Right atrium auricular region (tissue), 2 donors: Measurements from ENCODE around the gene DHX35. TPM values are rescaled to one million over a fixed set of nuclear protein-coding genes. Genes with fewer than 3 reads are reported as not detected.

Experiments
- DNase-seq: peaks from one replicate; pipeline ENCODE4 v3.0.0-alpha.2; 2019; ENCODE audit warnings: low spot score
- H3K27ac ChIP-seq, 2 donors: fragments of 200-600 bp; sonication (generic); 1 replicate in 1 of 2; 2 replicates in 1 of 2; pipeline ENCODE4 v1.5.1; 2016 to 2019
- H3K27me3 ChIP-seq, 2 donors: fragments of 200-600 bp; sonication (generic); one replicate each; pipeline versions ENCODE4 v1.5.1 to v1.6.0; 2017 to 2019
- H3K36me3 ChIP-seq: fragments of 200-600 bp; sonication (generic); one replicate; pipeline ENCODE4 v1.5.1; 2016
- H3K4me1 ChIP-seq, 2 donors: fragments of 200-600 bp; sonication (generic); one replicate each; pipeline versions ENCODE4 v1.5.1 to v1.6.0; 2017 to 2019
- H3K4me3 ChIP-seq, 2 donors: fragments of 200-600 bp; sonication (generic); 1 replicate in 1 of 2; 2 replicates in 1 of 2; pipeline ENCODE4 v1.5.1; 2017 to 2019; ENCODE audit warnings: mild to moderate bottlenecking in 1 of 2, moderate library complexity in 1 of 2
- H3K9me3 ChIP-seq, 2 donors: fragments of 200-600 bp; sonication (generic); one replicate each; pipeline ENCODE4 v1.5.1; 2019
- CTCF ChIP-seq, 2 donors: fragments of 200-600 bp; sonication (generic); IDR thresholded peaks; one replicate each; pipeline ENCODE4 v1.5.1; 2019; ENCODE audit warnings: antibody characterized with exemption in 2 of 2
- total RNA-seq, 2 donors: library from RNA; depleted of rRNA; stranded (reverse); fragments of >200 nt; gene quantifications; one replicate each; pipeline ENCODE4 v1.1.0, GENCODE V29; 2016

Gene DHX35
- total RNA-seq, 2 donors from 2014 or later, result 15.2 to 41.0 TPM

- no peaks in the 10 kb centered on the region for H3K9me3 ChIP-seq
- no peak overlapping the region for H3K27ac ChIP-seq
- DNase-seq, result no peak
- TF ChIP-seq CTCF (IDR thresholded peaks at IDR 0.05), result no peak
- no peaks in the 10 kb centered on the region for H3K4me1 ChIP-seq
- no peaks in the 10 kb centered on the region for H3K27me3 ChIP-seq
- H3K4me3 ChIP-seq, result no peak overlapping the region
- H3K36me3 ChIP-seq, result no peaks in the 10 kb centered on the region
These were observed 118.2 kb downstream of the DHX35 start for GRCh38 chr20:39080326-39080725.

GRCh38 chr20:39081255-39081654 is 119.1 kb downstream of the DHX35 start:
- no peaks in the 10 kb centered on the region for H3K27me3 ChIP-seq

GRCh38 chr20:39082622-39083398 is 120.7 kb downstream of the DHX35 start:
- Histone ChIP-seq H3K36me3 (no peaks in the 10 kb centered on the region), H3K9me3 (peaks cover 0 to 5% of the 10 kb centered on the region in 2 donors), H3K27me3 (no peaks in the 10 kb centered on the region), H3K4me3 (no peak overlapping the region), H3K27ac (no peak overlapping the region), H3K4me1 (no peaks in the 10 kb centered on the region)
- DNase-seq, result no peak
- TF ChIP-seq CTCF (IDR thresholded peaks at IDR 0.05), result no peak

More at GRCh38 chr20:39081255-39081654, 119.1 kb downstream of the DHX35 start:
- Histone ChIP-seq H3K9me3 (peaks cover 0 to 5% of the 10 kb centered on the region in 2 donors), H3K4me3 (no peak overlapping the region), H3K4me1 (no peaks in the 10 kb centered on the region), H3K36me3 (no peaks in the 10 kb centered on the region), H3K27ac (no peak overlapping the region)
- peak; percentile 72 to 92 for TF ChIP-seq CTCF (IDR thresholded peaks at IDR 0.05)
- DNase-seq, result peak; percentile 87

- H3K4me1 ChIP-seq, result no peaks in the 10 kb centered on the region
- peaks cover 0 to 5% of the 10 kb centered on the region in 2 donors for H3K9me3 ChIP-seq
- DNase-seq, result no peak
- TF ChIP-seq CTCF (IDR thresholded peaks at IDR 0.05), result no peak
- H3K36me3 ChIP-seq, result no peaks in the 10 kb centered on the region
- H3K27me3 ChIP-seq, result no peaks in the 10 kb centered on the region
- no peak overlapping the region for H3K4me3 ChIP-seq
- H3K27ac ChIP-seq, result no peak overlapping the region
These were observed 121.6 kb downstream of the DHX35 start for GRCh38 chr20:39083761-39084160.

- TF ChIP-seq CTCF (IDR thresholded peaks at IDR 0.05), result no peak
- H3K4me3 ChIP-seq, result no peak overlapping the region
- no peak for DNase-seq
- H3K27me3 ChIP-seq, result no peaks in the 10 kb centered on the region
- H3K9me3 ChIP-seq, result peaks cover 0 to 5% of the 10 kb centered on the region in 2 donors
- H3K27ac ChIP-seq, result no peak overlapping the region
- H3K36me3 ChIP-seq, result no peaks in the 10 kb centered on the region
- H3K4me1 ChIP-seq, result no peaks in the 10 kb centered on the region
These were observed 126.9 kb downstream of the DHX35 start for GRCh38 chr20:39089029-39089428.

Other genes with a start within 250 kb of the DHX35 start
- gene SLC32A1, start 237.9 kb upstream of the DHX35 start, total RNA-seq, result not detected
- 1 to 10 TPM; 2.8 to 5.6 TPM for gene ACTR5, start 213.9 kb upstream of the DHX35 start, total RNA-seq
- 1 to 10 TPM in 1 of 2 donors, under 1 TPM in 1; 0.96 to 6.6 TPM for gene PPP1R16B, start 156.6 kb upstream of the DHX35 start, total RNA-seq
- gene FAM83D, start 35.9 kb upstream of the DHX35 start, total RNA-seq, result 1 to 10 TPM; 1.1 to 2.2 TPM